ENCODE data around the gene MAML3.

MAML3 gene

GRCh38 chr4:140123666-140124377 lies 30.2 kb downstream of the MAML3 start:
- TF ChIP-seq FOXP2 (optimal IDR thresholded peaks at IDR 0.05; ENCODE audit: borderline replicate concordance, extremely low read depth, extremely low read length, insufficient read depth) (no peak), REST (IDR thresholded peaks at IDR 0.05; ENCODE audit: insufficient read depth in 1 of 2, low read depth in 2 of 2, low read length in 2 of 2) (no peak), POLR2AphosphoS5 (IDR thresholded peaks at IDR 0.05; ENCODE audit: low read depth, low read length) (no peak), SIN3A (IDR thresholded peaks at IDR 0.05; ENCODE audit: borderline replicate concordance, insufficient read depth, low read length) (no peak), TAF1 (IDR thresholded peaks at IDR 0.05; ENCODE audit: borderline replicate concordance, insufficient read depth, low read length) (no peak)

DNA sequence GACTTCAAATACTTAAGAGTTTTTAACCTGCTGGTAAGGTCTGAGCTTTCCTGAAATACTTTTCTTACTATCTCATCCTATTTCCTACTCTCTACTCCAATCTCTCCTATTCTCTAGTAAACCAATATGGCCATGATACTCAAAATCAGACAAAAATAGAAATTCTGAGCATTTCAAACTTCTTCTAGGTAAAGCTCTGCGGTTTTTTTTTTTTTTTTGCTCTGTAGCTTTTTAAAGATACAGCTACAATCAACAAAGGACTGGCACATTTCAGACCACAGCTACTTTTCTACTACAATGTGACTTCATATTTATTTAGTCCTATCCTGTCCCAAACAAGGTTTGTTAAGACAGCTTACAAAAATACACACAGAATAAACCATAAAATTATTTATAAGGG lies 31.1 kb downstream of the MAML3 start:
- TF ChIP-seq REST (IDR thresholded peaks at IDR 0.05; ENCODE audit: insufficient read depth in 1 of 2, low read depth in 2 of 2, low read length in 2 of 2) = no peak
- TF ChIP-seq POLR2AphosphoS5 (IDR thresholded peaks at IDR 0.05; ENCODE audit: low read depth, low read length) = no peak
- no peak for TF ChIP-seq FOXP2 (optimal IDR thresholded peaks at IDR 0.05; ENCODE audit: borderline replicate concordance, extremely low read depth, extremely low read length, insufficient read depth)
- TF ChIP-seq SIN3A (IDR thresholded peaks at IDR 0.05; ENCODE audit: borderline replicate concordance, insufficient read depth, low read length) = no peak
- no peak for TF ChIP-seq TAF1 (IDR thresholded peaks at IDR 0.05; ENCODE audit: borderline replicate concordance, insufficient read depth, low read length)

GRCh38 chr4:140121646-140122045 lies 32.3 kb downstream of the MAML3 start:
- no peak for TF ChIP-seq SIN3A (IDR thresholded peaks at IDR 0.05; ENCODE audit: borderline replicate concordance, insufficient read depth, low read length)
- no peak for TF ChIP-seq FOXP2 (optimal IDR thresholded peaks at IDR 0.05; ENCODE audit: borderline replicate concordance, extremely low read depth, extremely low read length, insufficient read depth)

DNA sequence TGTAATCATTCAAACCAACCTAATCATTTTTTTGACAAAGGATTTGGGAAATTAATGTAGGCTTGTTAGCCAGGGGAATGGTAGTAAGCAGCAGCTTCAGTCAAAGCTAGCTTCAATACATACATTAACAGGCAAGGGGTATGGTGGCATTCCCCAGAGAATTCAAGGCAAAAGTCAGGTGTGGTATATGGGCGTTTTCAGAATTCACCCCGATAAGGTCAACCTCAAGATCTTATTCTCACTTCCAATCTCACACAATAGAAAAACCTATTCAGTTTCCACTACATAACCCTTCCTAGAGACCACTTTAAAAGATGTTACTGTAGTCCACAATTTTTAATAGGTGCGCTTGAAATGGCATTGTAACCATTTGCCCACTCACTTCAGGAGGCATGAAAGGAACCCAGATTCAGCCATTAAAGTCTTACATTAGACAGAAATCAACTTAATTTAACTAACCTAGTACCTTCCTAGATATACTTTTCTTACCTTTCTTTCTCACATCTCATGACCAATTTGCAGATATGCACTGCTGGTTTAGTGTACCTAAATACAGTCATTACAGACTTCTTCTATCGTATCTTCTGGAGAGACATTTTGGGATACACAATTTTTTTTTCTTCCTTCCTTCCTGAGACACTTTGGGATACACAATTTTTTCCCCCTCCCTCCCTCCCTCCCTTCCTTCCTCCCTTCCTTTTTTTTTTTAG lies 34.9 kb downstream of the MAML3 start:
- TF ChIP-seq TAF1 (IDR thresholded peaks at IDR 0.05; ENCODE audit: borderline replicate concordance, insufficient read depth, low read length) (no peak), SIN3A (IDR thresholded peaks at IDR 0.05; ENCODE audit: borderline replicate concordance, insufficient read depth, low read length) (no peak), FOXP2 (optimal IDR thresholded peaks at IDR 0.05; ENCODE audit: borderline replicate concordance, extremely low read depth, extremely low read length, insufficient read depth) (no peak), POLR2AphosphoS5 (IDR thresholded peaks at IDR 0.05; ENCODE audit: low read depth, low read length) (no peak)

DNA sequence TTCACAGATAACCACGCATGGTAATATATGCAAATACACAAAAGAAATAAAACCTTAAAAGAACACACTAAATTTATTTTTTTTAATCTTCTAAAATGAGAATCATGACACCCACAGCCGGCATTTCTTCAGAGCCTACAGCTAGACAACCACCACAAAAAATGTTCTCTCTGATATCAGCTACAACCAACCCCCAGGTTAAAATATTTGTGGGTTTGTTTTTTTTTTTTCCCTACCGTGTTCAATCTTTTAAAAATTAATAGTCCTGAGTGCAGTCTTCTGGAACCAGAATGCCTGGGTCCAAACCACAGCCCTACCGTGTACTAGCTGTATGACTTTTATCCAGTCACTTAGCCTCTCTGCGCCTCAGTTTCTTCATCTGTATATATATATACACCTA lies 36.0 kb downstream of the MAML3 start:
- TF ChIP-seq POLR2AphosphoS5 (IDR thresholded peaks at IDR 0.05; ENCODE audit: low read depth, low read length) = no peak
- no peak for TF ChIP-seq TAF1 (IDR thresholded peaks at IDR 0.05; ENCODE audit: borderline replicate concordance, insufficient read depth, low read length)
- no peak for TF ChIP-seq REST (IDR thresholded peaks at IDR 0.05; ENCODE audit: insufficient read depth in 1 of 2, low read depth in 2 of 2, low read length in 2 of 2)
- TF ChIP-seq SIN3A (IDR thresholded peaks at IDR 0.05; ENCODE audit: borderline replicate concordance, insufficient read depth, low read length) = no peak
- TF ChIP-seq FOXP2 (optimal IDR thresholded peaks at IDR 0.05; ENCODE audit: borderline replicate concordance, extremely low read depth, extremely low read length, insufficient read depth) = no peak
